Activated T-helper 1 cell treated with anti-CD3 and anti-CD28 coated beads, Interleukin-2, amount 50 U/mL, for 16 hours (primary cell): ENCODE measurements around the gene ATP5PD.

Source experiments
- DNase-seq, 2 donors: peaks; one replicate each; pipeline ENCODE4 v3.0.0-alpha.2; 2020; ENCODE audit warnings: low read depth in 1 of 2, low spot score in 1 of 2

The ATP5PD gene

GRCh38 chr17:75001915-75002843 lies 44.6 kb downstream of the ATP5PD start:
- no peak for DNase-seq

GRCh38 chr17:74999523-74999922 lies 47.2 kb downstream of the ATP5PD start:
- DNase-seq = no peak

- DNase-seq = no peak
Measured at GRCh38 chr17:74998783-74999182, 48.0 kb downstream of the ATP5PD start.

- DNase-seq = no peak
Measured at GRCh38 chr17:74995847-74996246, 50.9 kb downstream of the ATP5PD start.

GRCh38 chr17:74994440-74994839 lies 52.3 kb downstream of the ATP5PD start:
- no peak for DNase-seq

GRCh38 chr17:74992223-74992622 lies 54.5 kb downstream of the ATP5PD start:
- no peak for DNase-seq

GRCh38 chr17:74990581-74991105 lies 56.1 kb downstream of the ATP5PD start:
- no peak for DNase-seq
